ENCODE measurements around the gene RBL2.
A peak's percentile ranks its signal among the peaks of the same experiment; 100 is the strongest.
"Not testable (repeated sequence)": the region's sequence is repeated elsewhere in the genome, so short reads cannot be mapped to it uniquely, and the experiment has no call there.

RBL2 gene

GRCh38 chr16:53434377-53435065 is at the start of gene RBL2:
Gene RBL2 (plus strand): TSS chr16:53434471. CDS start chr16:53434557, 86 bp downstream.
- DNase-seq, result peak; percentile 71

GRCh38 chr16:53384610-53385009 is 49.7 kb upstream of the RBL2 start:
- not testable (repeated sequence) for DNase-seq

- no peak for DNase-seq
These were observed 29.3 kb upstream of the RBL2 start for GRCh38 chr16:53404959-53405358.

- DNase-seq, result no peak
These were observed 21.7 kb upstream of the RBL2 start for GRCh38 chr16:53412549-53412948.

GRCh38 chr16:53413864-53414263 is 20.4 kb upstream of the RBL2 start:
- no peak for DNase-seq

GRCh38 chr16:53414381-53414780 is 19.9 kb upstream of the RBL2 start:
- no peak for DNase-seq

GRCh38 chr16:53415504-53415903 is 18.8 kb upstream of the RBL2 start:
- DNase-seq, result no peak

GRCh38 chr16:53417011-53417410 is 17.3 kb upstream of the RBL2 start:
- no peak for DNase-seq

GRCh38 chr16:53417976-53418375 is 16.3 kb upstream of the RBL2 start:
- no peak for DNase-seq

GRCh38 chr16:53419383-53419709 is 14.9 kb upstream of the RBL2 start:
- not testable (repeated sequence) for DNase-seq

GRCh38 chr16:53421248-53421647 is 13.0 kb upstream of the RBL2 start:
- DNase-seq, result no peak

- not testable (repeated sequence) for DNase-seq
These were observed 10.3 kb upstream of the RBL2 start for GRCh38 chr16:53423968-53424367.

GRCh38 chr16:53428681-53429080 is 5.6 kb upstream of the RBL2 start:
- no peak for DNase-seq

- no peak for DNase-seq
These were observed 4.9 kb upstream of the RBL2 start for GRCh38 chr16:53429221-53429943.

- no peak for DNase-seq
These were observed 3.9 kb upstream of the RBL2 start for GRCh38 chr16:53430363-53430762.

GRCh38 chr16:53433509-53433908 is 762 bp upstream of the RBL2 start:
- no peak for DNase-seq

GRCh38 chr16:53433930-53434376 is 318 bp upstream of the RBL2 start:
- no peak for DNase-seq

- DNase-seq, result peak; percentile 40
These were observed 906 bp downstream of the RBL2 start for GRCh38 chr16:53435066-53435688.

GRCh38 chr16:53440125-53440524 is 5.9 kb downstream of the RBL2 start:
- no peak for DNase-seq

- DNase-seq, result no peak
These were observed 11.3 kb downstream of the RBL2 start for GRCh38 chr16:53445534-53445933.

GRCh38 chr16:53446090-53446489 is 11.8 kb downstream of the RBL2 start:
- DNase-seq, result no peak

GRCh38 chr16:53449816-53450517 is 15.7 kb downstream of the RBL2 start:
- DNase-seq, result no peak

- DNase-seq, result no peak
These were observed 19.7 kb downstream of the RBL2 start for GRCh38 chr16:53453928-53454327.
